COLO829 (cell line): Measurements from ENCODE around the gene ANXA1.

Experiments used
- DNase-seq: peaks from one replicate; pipeline ENCODE4 v3.0.0; 2012; ENCODE audit warnings: low spot score

The ANXA1 gene

DNA sequence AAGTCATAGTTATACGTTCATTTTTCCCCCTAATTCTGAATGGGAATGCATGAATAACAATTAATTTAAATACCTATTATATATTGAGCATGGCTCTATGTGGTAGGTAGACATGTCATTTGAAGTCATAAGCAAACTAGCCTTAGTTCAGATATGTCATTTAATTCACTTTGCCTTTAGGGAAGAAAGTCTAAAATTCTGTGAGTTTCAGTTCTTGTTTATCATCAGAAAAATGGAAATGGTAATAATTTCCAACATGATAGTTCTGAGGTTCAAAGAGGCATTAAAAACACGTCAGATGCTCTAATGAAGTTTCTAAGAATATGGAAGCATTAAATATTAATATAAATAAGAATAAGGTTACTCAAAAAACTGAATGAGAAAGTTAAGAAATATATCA, 13.1 kb upstream of the ANXA1 start:
- DNase-seq = no peak

GRCh38 chr9:73141282-73141681, 10.4 kb upstream of the ANXA1 start:
- no peak for DNase-seq

DNA sequence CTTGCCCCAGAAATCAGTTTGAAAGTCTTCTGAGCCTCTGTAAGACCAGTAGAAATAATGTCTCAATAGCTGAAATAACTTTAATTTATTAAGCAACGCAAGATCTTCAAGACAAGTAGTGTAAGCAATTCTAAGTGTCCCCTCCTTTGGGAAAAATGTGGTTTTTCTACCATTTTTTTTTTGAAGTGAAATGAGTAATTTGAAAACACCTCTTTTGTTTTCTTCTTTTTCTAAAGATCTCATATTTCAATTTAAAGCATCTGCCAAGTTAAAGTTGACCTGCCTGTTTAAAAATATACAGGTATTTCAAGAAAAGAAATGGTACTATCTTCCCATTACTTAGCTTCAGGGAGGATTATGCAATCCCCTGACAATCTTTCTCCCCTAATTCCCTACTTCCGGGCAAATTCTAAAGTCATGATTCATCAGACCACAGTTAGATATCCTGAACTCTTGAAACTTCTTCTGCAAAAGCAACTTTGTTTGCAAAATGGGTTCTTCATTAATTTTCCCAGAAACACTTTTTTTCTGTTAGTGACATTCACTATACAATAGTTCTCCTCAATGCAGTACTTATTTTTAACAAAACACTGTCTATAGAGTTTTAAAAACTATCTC, 7.8 kb upstream of the ANXA1 start:
- peak; percentile 85 for DNase-seq

GRCh38 chr9:73146111-73146815, 5.4 kb upstream of the ANXA1 start:
- no peak for DNase-seq

GRCh38 chr9:73148447-73148937, 3.2 kb upstream of the ANXA1 start:
- no peak for DNase-seq

GRCh38 chr9:73149371-73150067, 2.1 kb upstream of the ANXA1 start:
- peak; percentile 91 for DNase-seq

DNA sequence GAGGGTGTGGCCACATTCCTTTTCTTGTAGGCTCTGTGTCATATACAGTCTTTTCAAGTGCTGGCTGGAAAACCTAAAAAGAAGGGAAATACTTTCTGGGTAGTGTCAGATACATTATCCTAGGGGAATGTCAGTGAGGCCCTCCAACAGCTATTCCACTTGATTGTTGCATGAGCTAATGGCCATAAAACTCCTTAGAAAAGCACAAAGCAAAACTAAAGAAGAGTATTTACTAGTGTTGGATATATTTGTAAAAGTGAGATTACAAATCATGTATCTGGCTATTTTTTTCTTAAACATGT, 829 bp downstream of the ANXA1 start:
- peak; percentile 33 for DNase-seq

GRCh38 chr9:73152953-73153352, 1.3 kb downstream of the ANXA1 start:
- no peak for DNase-seq

DNA sequence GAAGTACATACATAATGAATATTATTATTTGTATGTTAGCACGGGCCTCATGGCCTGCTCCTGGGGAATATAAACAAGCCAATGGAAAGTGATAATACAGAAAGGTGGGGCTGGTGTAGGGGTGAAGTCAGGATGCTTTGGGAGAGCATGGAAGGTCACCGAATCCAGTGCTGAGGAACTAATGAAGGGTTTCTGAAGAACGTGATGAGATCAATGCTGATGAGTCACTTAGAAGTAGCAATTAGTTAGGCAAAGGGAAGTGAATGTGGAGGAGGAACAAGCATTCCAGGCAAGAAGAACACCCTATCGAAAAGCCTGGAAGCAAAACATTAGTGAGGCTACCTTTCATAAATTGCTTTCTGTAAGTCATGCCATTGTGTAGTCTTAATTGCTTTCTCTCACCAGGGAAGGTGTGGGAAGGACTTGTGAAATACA, 2.1 kb downstream of the ANXA1 start:
- peak; percentile 29 for DNase-seq

GRCh38 chr9:73154271-73154670, 2.6 kb downstream of the ANXA1 start:
- no peak for DNase-seq

- DNase-seq = no peak
Measured at GRCh38 chr9:73154722-73155121, 3.1 kb downstream of the ANXA1 start.

DNA sequence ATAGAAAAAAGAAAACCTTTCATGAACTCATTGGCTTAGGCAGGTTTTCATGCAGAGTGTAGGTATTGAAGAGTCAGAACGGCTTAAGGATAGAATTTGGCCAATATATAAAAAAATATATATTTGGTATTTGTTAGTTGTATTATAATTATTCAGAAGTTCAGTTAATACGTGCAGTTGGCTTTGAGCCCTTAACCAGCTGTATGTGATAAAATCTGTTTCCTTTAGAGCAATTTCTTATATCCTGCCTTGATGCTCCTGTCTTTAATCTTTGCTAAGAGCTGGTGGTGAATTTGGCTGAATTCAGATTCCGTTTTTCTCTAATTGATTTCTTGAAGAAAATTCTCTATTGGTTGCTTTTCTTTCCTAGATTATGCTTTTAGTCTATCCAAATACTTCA, 3.7 kb downstream of the ANXA1 start:
- no peak for DNase-seq

GRCh38 chr9:73155968-73156864, 4.6 kb downstream of the ANXA1 start:
- no peak for DNase-seq

- DNase-seq = no peak
Measured at GRCh38 chr9:73156865-73157187, 5.2 kb downstream of the ANXA1 start.

GRCh38 chr9:73157811-73158210, 6.1 kb downstream of the ANXA1 start:
- DNase-seq = no peak

DNA sequence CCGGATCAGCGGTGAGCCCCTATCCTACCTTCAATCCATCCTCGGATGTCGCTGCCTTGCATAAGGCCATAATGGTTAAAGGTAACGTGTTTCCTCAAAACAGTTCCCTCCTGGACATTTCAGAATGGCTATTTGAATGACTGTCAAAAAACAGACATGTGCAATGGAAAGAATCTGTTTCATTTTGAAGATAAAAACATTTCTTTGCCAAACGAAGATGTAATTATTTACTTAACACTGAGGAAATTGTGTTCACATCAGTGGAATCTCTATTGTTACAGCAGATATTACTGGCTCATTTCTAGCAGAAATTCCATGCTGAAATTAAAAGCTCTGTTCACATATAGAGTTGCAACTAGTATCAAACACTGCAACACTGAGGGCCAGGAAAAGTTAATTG, 7.1 kb downstream of the ANXA1 start:
- DNase-seq = no peak

- no peak for DNase-seq
Measured at GRCh38 chr9:73160868-73161267, 9.2 kb downstream of the ANXA1 start.

DNA sequence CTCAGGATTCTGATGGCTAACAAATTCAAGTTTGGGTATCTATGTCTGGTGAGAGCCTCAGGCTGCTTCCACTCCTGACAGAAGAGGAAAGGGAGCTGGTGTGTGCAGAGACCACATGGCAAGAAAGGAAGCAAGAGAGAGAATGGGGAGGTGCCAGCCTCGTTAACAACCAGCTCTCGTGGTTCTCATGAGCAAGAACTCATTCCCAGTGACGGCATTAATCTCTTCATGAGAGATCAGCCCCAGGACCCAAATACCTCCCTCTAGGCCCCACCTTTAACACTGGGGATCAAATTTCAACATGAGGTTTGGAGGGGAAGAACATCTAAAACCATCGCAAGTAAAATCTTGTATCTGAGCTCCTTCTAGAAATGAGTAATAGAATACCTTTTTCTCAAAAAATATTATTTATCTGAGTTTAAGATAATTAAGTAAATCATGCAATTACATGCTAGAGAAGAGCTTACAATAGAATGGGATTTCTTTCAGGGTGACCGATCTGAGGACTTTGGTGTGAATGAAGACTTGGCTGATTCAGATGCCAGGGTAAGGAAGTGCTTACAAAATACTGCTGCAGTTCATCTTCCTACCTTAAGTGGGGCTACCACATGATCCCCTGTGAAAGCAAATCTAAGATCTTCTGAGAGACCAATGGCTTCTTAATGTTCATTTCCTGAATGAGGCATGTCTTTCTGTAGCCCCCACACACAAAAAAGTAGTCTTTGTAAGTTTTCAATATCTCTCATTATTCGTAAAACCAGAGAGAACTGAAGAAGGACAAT, 11.5 kb downstream of the ANXA1 start:
- DNase-seq = no peak

- DNase-seq = no peak
Measured at GRCh38 chr9:73165911-73166310, 14.2 kb downstream of the ANXA1 start.

- DNase-seq = no peak
Measured at GRCh38 chr9:73166468-73166867, 14.8 kb downstream of the ANXA1 start.

DNA sequence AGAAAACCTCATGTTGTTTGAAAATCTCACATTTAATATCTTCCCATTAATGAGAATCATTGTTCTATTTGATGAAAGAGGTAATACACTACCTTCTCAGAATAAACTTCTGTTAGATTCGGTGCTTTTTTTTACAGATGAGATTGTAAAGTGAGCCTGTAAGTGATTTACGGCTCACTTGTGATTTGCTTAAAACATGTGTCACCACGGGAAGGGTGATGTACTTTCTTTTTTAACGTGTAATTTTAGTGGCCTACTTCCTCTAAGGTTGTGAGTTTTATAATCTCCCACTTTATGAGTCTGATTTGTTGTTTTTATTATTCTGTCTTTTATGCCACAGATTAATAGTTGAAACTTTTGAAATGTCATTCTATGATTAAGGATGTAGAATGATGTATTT, 15.9 kb downstream of the ANXA1 start:
- no peak for DNase-seq
